OCI-LY7 (cell line): ENCODE data around the gene CFAP54. TPM values are rescaled to one million over a fixed set of nuclear protein-coding genes. Genes with fewer than 3 reads are reported as not detected.

Source experiments
- BruUV-seq: library from RNA; stranded (reverse); fragments of 400-500 nt; replicated peaks from 2 replicates; lab custom pipeline; 2021; lab: Mats Ljungman, UMichigan
- CTCF ChIA-PET: fragments of 300-600 bp; sonication (Branson Sonifier 250); formaldehyde crosslinking; loops from one replicate; lab custom pipeline; 2022; ENCODE audit warnings: antibody characterized with exemption; ENCODE audit not compliant: unreplicated experiment; lab: Charles Lee
- POLR2A ChIA-PET: fragments of 300-600 bp; sonication (Branson Sonifier 250); formaldehyde crosslinking; loops from one replicate; lab custom pipeline; 2022; ENCODE audit warnings: antibody characterized with exemption; lab: Charles Lee
- DNase-seq: peaks from one replicate; pipeline ENCODE4 v3.0.0-alpha.2; 2015; ENCODE audit warnings: low spot score
- H2AFZ ChIP-seq: fragments of 200-600 bp; sonication (generic), shearing (Covaris generic); 2 replicates; pipeline ENCODE4 v1.6.1; 2014; ENCODE audit warnings: mild to moderate bottlenecking, antibody characterized with exemption, low read length, moderate library complexity
- H3K27ac ChIP-seq: fragments of 200-600 bp; sonication (generic); 2 replicates; pipeline ENCODE4 v1.5.1; 2014; ENCODE audit warnings: mixed run types, low read depth, mild to moderate bottlenecking, moderate library complexity, low read length, inconsistent platforms; ENCODE audit not compliant: poor library complexity, severe bottlenecking
- H3K36me3 ChIP-seq: fragments of 200-600 bp; sonication (generic); 2 replicates; pipeline ENCODE4 v1.6.1; 2014; ENCODE audit warnings: mild to moderate bottlenecking, antibody characterized with exemption, low read length, moderate library complexity, mixed read lengths; ENCODE audit not compliant: insufficient read depth
- H3K4me1 ChIP-seq: fragments of 200-600 bp; sonication (generic); 2 replicates; pipeline ENCODE4 v1.5.1; 2014; ENCODE audit warnings: mild to moderate bottlenecking, low read length; ENCODE audit not compliant: insufficient read depth, poor library complexity, severe bottlenecking
- H3K4me2 ChIP-seq: fragments of 200-600 bp; sonication (generic); 2 replicates; pipeline ENCODE4 v1.6.1; 2014; ENCODE audit warnings: mild to moderate bottlenecking, low read length
- H3K4me3 ChIP-seq: fragments of 200-600 bp; sonication (generic); 2 replicates; pipeline ENCODE4 v1.5.1; 2014; ENCODE audit warnings: mild to moderate bottlenecking, low read depth, low read length; ENCODE audit not compliant: poor library complexity, severe bottlenecking
- H3K79me2 ChIP-seq: fragments of 200-600 bp; sonication (generic); 2 replicates; pipeline ENCODE4 v1.6.1; 2016; ENCODE audit warnings: low read depth, mild to moderate bottlenecking, low read length, moderate library complexity, mixed read lengths; ENCODE audit not compliant: insufficient read depth
- H3K9me2 ChIP-seq: fragments of 200-600 bp; sonication (generic); 2 replicates; pipeline ENCODE4 v1.6.1; 2016; ENCODE audit warnings: mild to moderate bottlenecking, low read length, mixed read lengths; ENCODE audit not compliant: insufficient read depth
- H3K9me3 ChIP-seq: fragments of 200-600 bp; sonication (generic); 2 replicates; pipeline ENCODE4 v1.6.1; 2014; ENCODE audit warnings: mild to moderate bottlenecking, mixed run types, low read length, mixed read lengths
- H4K20me1 ChIP-seq: fragments of 200-600 bp; sonication (generic); 2 replicates; pipeline ENCODE4 v1.6.1; 2014; ENCODE audit warnings: mild to moderate bottlenecking, antibody characterized with exemption, low read length, moderate library complexity, mixed read lengths; ENCODE audit not compliant: insufficient read depth
- CTCF ChIP-seq: fragments of 200-600 bp; sonication (generic); conservative IDR thresholded peaks from 2 replicates; pipeline ENCODE4 v1.5.1; 2014; ENCODE audit warnings: mild to moderate bottlenecking, antibody characterized with exemption, low read length, moderate library complexity, mixed read lengths
- EZH2phosphoT487 ChIP-seq: fragments of 200-600 bp; sonication (generic); IDR thresholded peaks from 2 replicates; pipeline ENCODE4 v1.6.1; 2018; ENCODE audit warnings: low read depth, borderline replicate concordance, mild to moderate bottlenecking, mixed run types, antibody characterized with exemption, low read length, moderate library complexity, mixed read lengths
- intact Hi-C: fragments of 100-400 bp; cut with micrococcal nuclease; formaldehyde crosslinking; loops from one replicate; pipeline ENCODE4 v1.10.0; 2022; ENCODE audit not compliant: unreplicated experiment
- total RNA-seq, 2 experiments: library from RNA; depleted of rRNA in 1 of 2; stranded (reverse); fragments of >200 nt in 1 of 2; shearing (Covaris generic) in 1 of 2; gene quantifications; 2 replicates each; pipeline ENCODE4 v1.2.3, GENCODE V29; 2014 to 2022

Gene CFAP54
- total RNA-seq, 2 experiments from 2014 or later, result 0.53 TPM; not detected in 1

DNA sequence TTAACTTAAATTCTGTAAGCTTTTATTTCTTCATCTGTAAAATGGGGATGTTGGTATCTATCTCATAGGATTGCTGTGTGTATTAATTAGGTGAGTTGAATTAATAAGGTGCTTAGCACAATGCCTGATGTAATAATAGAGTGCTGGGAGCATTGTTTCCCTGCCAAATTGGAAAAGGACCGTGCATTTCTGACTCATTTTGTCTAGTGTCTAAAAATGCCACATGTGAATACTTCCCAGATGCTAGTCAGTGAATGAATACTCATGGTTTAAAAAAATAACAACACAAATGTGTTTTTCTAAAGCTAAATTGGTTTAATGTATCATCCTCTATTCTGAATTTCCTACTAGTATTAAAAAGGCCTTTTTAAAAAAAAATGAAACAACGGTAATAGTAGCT is 372.3 kb downstream of the CFAP54 start:
- CTCF ChIA-PET, result interaction anchor here (0.5 kb wide), 1 partner anchor 641 kb away, joined by 3 read pairs; no protein-coding TSS in a partner anchor

DNA sequence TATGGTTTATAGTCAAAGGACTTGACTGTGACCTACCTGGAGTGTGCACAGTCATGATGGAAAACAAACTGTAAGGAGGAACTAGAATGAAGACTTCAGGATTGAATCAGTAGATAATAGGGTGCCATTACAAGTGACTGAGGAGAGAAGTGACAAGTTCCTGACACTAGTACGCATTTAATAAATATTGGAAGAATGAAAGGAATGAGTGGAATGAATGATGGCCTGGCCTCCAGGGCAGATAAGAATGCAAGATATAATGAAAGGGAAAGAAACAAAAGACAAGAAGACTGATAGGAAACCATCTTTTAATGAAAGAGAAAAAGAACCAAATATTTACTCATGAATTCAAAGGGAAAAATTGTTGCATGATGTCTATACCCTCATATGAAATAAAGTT is 372.9 kb downstream of the CFAP54 start:
- DNase-seq, result no peak
- no peak overlapping the region for H3K27ac ChIP-seq
- no peaks in the 10 kb centered on the region for H4K20me1 ChIP-seq
- no peak overlapping the region for H2AFZ ChIP-seq
- no peak overlapping the region for H3K4me3 ChIP-seq
- H3K9me3 ChIP-seq, result no peaks in the 10 kb centered on the region
- H3K36me3 ChIP-seq, result no peaks in the 10 kb centered on the region
- CTCF ChIA-PET, result interaction anchor here (0.5 kb wide), 1 partner anchor 642 kb away, joined by 3 read pairs; no protein-coding TSS in a partner anchor
- intact Hi-C loops, result no loop called here
- H3K9me2 ChIP-seq, result no peaks in the 10 kb centered on the region
- H3K4me2 ChIP-seq, result no peak overlapping the region
- POLR2A ChIA-PET, result interaction anchor here (0.7 kb wide), 3 partner anchors 10 to 68 kb away, joined by 3 read pairs; no protein-coding TSS in a partner anchor
- H3K79me2 ChIP-seq, result no peaks in the 10 kb centered on the region
- TF ChIP-seq EZH2phosphoT487 (no peak), CTCF (no peak)
- BruUV-seq, result no TSS peak
- H3K4me1 ChIP-seq, result peaks cover 6% of the 10 kb centered on the region

More for the DNA sequence above, 372.3 kb downstream of the CFAP54 start:
- Histone ChIP-seq H3K4me2 (no peak overlapping the region), H3K27ac (no peak overlapping the region), H3K9me2 (no peaks in the 10 kb centered on the region), H3K4me3 (no peak overlapping the region), H3K79me2 (no peaks in the 10 kb centered on the region), H3K36me3 (no peaks in the 10 kb centered on the region), H3K9me3 (no peaks in the 10 kb centered on the region), H4K20me1 (no peaks in the 10 kb centered on the region), H2AFZ (no peak overlapping the region), H3K4me1 (peaks cover 6% of the 10 kb centered on the region)
- intact Hi-C loops, result no loop called here
- POLR2A ChIA-PET, result interaction anchor here (1.6 kb wide), 1 partner anchor 56 kb away, joined by 3 read pairs; no protein-coding TSS in a partner anchor
- TF ChIP-seq EZH2phosphoT487 (no peak), CTCF (no peak)
- BruUV-seq, result no TSS peak
- no peak for DNase-seq

- H3K27ac ChIP-seq, result no peak overlapping the region
- ChIA-PET POLR2A (interaction anchor here (0.7 to 1.0 kb wide), 2 partner anchors 114 to 125 kb away, joined by 3 to 4 read pairs; no protein-coding TSS in a partner anchor), CTCF (no interaction called here)
- H3K9me2 ChIP-seq, result no peaks in the 10 kb centered on the region
- no peak for DNase-seq
- BruUV-seq, result no TSS peak
- no peaks in the 10 kb centered on the region for H3K36me3 ChIP-seq
- H3K79me2 ChIP-seq, result no peaks in the 10 kb centered on the region
- no peak overlapping the region for H3K4me2 ChIP-seq
- no peak overlapping the region for H2AFZ ChIP-seq
- H3K4me1 ChIP-seq, result no peaks in the 10 kb centered on the region
- H3K4me3 ChIP-seq, result no peak overlapping the region
- no peaks in the 10 kb centered on the region for H3K9me3 ChIP-seq
- H4K20me1 ChIP-seq, result no peaks in the 10 kb centered on the region
- intact Hi-C loops, result no loop called here
- TF ChIP-seq EZH2phosphoT487, result no peak
- no peak for TF ChIP-seq CTCF
Observed at GRCh38 chr12:96864335-96864734, 375.0 kb downstream of the CFAP54 start.
